Spleen (tissue), 7 donors: Measurements from ENCODE around the gene GATA3.

Source experiments
- POLR2A ChIP-seq, 3 donors: fragments of 450-650 bp; IDR thresholded peaks; one replicate each; pipeline ENCODE4 v1.5.1; 2017; ENCODE audit warnings: antibody characterized with exemption in 3 of 3, mild to moderate bottlenecking in 1 of 3
- POLR2AphosphoS5 ChIP-seq, 3 donors: sonication (generic); formaldehyde crosslinking; IDR thresholded peaks; one replicate each; pipeline ENCODE4 v1.5.1; 2017; ENCODE audit warnings: antibody characterized with exemption in 3 of 3
- TF ChIP-seq, protein P1 (sequence below), 11 experiments: fragments of 200-600 bp in 7 of 11; fragments of 450-650 bp in 4 of 11; sonication (generic) in 4 of 11; IDR thresholded peaks in 8 of 11; conservative IDR thresholded peaks in 3 of 11; 1 replicate in 7 of 11; 2 replicates in 4 of 11; pipeline versions ENCODE4 v1.4.0 to v1.8.0; 2016 to 2021; ENCODE audit warnings: antibody characterized with exemption in 11 of 11, inconsistent platforms in 4 of 11, mild to moderate bottlenecking in 1 of 11
- donor health status: DM: no; HTN: no; CAD: no; lungs with moderate emphysema.
- donor health status: DM: no; HTN: no; CAD: no.
- donor health status: DM: no; HTN: no; CAD: no.

GRCh38 chr10:8086315-8086714 lies 31.8 kb downstream of the GATA3 start:
- TF ChIP-seq, protein P1, sequence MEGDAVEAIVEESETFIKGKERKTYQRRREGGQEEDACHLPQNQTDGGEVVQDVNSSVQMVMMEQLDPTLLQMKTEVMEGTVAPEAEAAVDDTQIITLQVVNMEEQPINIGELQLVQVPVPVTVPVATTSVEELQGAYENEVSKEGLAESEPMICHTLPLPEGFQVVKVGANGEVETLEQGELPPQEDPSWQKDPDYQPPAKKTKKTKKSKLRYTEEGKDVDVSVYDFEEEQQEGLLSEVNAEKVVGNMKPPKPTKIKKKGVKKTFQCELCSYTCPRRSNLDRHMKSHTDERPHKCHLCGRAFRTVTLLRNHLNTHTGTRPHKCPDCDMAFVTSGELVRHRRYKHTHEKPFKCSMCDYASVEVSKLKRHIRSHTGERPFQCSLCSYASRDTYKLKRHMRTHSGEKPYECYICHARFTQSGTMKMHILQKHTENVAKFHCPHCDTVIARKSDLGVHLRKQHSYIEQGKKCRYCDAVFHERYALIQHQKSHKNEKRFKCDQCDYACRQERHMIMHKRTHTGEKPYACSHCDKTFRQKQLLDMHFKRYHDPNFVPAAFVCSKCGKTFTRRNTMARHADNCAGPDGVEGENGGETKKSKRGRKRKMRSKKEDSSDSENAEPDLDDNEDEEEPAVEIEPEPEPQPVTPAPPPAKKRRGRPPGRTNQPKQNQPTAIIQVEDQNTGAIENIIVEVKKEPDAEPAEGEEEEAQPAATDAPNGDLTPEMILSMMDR (IDR thresholded peaks at IDR 0.05 in 8 of 11, conservative IDR thresholded peaks at IDR 0.05 in 3 of 11): no peak
- no peak for TF ChIP-seq POLR2AphosphoS5 (IDR thresholded peaks at IDR 0.05)
- no peak for TF ChIP-seq POLR2A (IDR thresholded peaks at IDR 0.05)
